A172 (cell line): ENCODE data around the gene AQP6. TPM values are rescaled to one million over a fixed set of nuclear protein-coding genes. Genes with fewer than 3 reads are reported as not detected.
"Not testable (repeated sequence)": the region's sequence is repeated elsewhere in the genome, so short reads cannot be mapped to it uniquely, and the experiment has no call there.

ENCODE experiments used
- DNase-seq: peaks from one replicate; pipeline ENCODE4 v3.0.0-alpha.2; 2015; ENCODE audit warnings: low spot score
- total RNA-seq: library from RNA; depleted of rRNA; stranded (reverse); fragments of >200 nt; shearing (Covaris generic); gene quantifications from 2 replicates; pipeline ENCODE4 v1.2.3, GENCODE V29; 2014

AQP6 gene
- total RNA-seq, 1 experiment from 2014 or later = not detected

DNA sequence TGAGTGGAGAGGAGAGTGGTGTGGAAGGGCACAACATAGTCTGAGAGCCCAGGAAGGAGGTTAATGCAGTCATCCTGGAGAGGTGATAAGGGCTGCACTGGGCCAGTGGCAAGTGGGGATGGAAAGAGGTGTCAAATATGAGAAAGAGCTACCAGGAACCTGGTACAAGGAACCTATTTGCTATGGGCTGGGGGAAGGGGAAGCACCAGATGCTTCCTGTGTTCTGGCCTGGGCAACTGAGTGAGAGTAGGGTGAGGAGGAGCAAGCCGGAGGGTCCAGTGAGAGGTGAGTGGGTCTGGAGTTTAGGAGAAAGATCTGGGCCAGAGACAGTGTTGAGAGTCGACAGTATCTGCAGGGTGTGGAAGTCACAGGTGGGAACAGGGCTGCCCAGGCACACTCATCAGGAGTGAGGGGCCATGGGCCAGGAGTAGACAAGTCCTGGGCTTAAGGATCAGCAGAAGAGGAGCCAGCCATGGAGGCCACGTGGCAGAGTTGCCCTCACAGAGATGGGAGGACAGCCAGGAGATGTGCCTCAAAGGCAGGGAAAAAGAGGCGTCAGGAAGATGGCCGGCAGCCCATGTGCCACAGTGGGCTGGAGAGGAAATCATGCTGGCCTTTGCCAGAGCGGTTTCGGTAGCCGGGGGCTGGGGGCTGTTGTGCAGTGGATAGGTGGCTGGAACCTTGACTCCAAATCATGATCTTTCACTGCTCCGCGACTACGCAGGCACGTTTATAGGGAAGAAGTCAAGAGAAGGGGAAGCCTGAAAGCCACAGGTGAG is 2.9 kb upstream of the AQP6 start:
- no peak for DNase-seq

DNA sequence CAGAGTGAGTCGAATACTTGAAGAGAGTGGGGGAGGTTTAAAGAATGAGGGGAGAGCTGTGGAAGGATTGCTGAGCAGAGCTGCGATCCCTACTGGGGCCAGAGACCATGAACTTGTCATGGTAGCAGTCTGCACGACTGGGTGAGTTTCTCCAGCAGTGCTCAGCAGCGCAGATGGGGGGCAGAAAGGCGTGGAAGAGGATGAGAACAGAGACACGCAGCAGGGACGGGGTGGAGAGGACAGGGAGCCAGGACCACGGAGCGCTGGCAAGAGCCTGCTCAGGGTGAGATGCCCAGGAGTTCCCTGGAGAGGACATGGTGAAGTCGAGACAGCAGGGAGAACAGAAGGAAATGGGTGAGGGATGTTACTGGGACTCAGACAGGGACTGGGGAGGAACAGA is 2.1 kb upstream of the AQP6 start:
- DNase-seq = no peak

DNA sequence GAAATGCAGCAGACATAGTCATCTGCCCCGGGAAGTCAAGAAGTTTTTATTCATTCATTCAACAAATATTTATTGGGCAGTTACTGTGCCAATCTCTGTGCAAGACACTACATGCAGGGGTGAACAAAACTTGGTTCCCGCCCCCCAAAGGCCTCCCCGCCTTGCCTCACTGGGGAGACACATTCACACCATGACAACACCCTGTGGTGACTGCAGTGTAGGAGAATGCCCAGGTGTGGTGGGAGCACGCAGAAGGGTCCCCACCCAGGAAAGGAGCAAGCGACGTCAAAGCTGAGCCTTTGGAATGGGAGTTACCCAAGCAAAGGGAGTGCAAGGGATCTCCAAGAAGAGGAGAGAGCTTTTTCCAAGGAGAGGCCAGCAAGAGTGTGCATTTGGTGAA is 1.6 kb upstream of the AQP6 start:
- no peak for DNase-seq

DNA sequence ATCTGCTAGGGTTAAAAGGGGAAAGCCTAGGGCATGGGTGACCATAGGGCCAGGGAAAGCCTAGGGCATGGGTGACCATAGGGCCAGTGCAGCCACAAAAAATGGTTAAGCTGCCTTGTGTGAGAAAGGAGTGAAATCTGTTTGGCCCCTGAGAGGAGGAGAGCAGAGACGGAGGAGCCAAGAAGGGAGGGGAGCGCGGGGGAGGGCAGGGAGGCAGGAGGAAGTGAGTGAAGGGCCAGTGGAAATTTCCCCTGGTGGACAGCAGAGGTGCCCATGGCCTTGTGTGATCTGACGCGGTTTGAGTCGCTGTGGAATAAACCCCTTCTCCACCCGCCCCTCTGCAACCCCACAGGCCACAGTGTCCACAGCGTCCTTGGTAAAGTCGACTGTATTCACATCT is 618 bp upstream of the AQP6 start:
- DNase-seq = no peak

DNA sequence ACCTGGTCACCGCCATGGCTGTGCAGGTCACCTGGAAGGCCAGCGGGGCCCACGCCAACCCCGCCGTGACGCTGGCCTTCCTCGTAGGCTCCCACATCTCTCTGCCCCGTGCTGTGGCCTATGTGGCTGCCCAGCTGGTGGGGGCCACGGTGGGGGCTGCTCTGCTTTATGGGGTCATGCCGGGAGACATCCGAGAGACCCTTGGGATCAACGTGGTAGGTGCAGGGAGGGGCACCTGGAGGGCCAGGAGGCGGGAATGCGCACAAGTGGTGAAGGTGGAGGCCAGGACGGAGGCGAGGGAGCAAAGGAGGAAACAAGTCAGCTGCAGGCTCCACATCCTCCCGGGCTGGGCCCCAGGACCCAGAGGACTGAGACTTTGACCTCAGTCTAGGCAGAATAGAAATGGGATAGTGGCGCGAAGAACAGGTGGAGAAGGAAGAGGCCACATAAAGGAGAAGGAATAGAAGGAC is 649 bp downstream of the AQP6 start:
- DNase-seq = no peak

DNA sequence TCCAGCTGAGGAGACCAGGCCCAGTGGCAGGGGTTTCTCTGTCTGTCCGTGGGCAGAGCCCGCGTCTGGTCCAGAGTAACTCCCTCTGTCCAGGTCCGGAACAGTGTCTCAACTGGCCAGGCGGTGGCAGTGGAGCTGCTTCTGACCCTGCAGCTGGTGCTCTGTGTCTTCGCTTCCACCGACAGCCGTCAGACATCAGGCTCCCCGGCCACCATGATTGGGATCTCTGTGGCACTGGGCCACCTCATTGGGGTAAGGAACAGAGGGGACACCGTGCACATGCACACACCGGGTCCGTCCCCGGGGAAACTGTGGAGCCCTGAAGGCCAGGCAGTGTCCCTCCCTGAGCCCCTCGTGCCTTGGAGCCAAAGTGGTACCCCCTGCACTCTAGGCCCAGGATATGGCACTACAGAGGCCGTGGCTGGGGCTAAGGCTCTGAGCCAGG is 1.5 kb downstream of the AQP6 start:
- DNase-seq = no peak

DNA sequence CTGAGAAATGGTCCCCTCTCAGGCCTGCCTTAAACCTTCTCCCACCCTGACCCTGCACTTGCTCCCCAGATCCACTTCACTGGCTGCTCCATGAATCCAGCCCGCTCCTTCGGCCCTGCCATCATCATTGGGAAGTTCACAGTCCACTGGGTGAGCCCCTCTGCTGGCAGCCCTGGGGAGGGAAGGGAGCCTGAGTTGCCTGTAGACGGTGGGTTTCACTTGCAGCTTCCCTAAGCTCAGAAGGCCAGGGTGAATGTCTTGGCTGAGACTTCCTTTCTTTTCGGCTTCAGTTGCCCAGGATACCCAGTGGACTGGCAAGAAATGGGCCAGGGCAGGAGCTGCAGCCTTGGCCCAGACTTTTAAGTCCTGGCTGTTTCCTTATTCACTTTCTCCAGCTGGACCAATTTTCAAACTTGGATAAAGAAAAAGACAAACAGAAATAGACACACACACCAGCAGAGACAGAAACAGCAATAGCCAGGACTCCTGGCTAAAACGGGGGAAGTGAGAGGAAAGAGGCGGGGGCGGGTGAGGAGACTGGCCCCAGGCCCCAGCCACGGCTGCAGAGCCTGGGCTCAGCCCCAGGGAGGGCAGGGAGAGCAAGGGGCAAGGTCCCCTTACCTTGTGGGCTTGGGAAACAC is 2.0 kb downstream of the AQP6 start:
- DNase-seq = no peak

DNA sequence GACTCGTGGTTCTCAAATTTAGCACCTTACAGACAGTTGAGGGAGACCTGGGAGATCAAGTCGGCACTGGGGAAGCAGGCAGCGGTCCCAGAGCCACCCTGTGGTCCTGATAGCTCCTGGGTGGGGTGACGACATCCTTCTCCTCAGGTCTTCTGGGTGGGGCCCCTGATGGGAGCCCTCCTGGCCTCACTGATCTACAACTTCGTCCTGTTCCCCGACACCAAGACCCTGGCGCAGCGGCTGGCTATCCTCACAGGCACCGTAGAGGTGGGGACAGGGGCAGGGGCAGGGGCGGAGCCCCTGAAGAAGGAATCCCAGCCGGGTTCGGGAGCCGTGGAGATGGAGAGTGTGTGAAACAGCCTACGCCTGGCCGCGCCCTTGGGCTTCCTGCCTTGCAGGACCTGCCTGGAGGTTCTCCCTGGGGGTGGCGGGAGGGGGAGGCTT is 2.6 kb downstream of the AQP6 start:
- no peak for DNase-seq

DNA sequence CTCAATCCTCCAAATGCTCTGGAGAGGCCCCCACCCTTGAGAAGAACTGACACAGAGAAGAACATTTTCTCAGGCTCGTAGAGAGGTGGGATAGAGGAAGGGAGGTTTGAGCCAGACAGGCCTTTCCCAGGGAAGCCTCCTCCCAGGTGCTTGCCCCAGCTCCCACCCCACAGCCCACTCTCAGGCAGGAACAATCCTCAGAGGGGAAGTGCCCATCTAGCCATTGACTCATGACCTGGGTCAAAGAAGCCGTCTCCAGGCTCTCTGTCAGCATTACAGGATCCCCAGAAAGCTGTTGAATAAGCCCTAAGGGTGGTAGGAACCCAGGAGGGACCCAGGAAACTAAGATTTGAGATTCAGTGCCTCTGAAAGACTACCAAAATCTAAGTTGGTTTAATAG is 3.8 kb downstream of the AQP6 start:
- DNase-seq = no peak

DNA sequence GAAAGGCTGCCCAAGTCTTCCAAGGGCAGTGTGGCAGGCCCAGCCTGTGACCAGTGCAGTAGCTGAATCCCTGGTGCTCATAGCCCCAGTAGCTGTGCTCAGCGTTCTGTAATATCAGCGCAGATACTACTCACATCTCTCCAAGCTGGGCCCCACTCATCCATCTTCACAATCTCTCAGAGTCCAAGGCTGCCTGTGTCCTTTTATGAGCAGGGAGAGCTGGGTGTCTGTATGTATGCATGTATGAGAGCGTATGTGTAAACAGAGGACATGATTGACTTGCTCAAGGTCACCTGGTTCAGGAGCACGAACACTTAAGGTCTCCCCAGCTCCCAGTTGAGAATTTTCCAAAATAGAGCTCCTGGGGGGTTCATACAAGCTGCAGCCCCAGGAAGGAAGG is 5.4 kb downstream of the AQP6 start:
- no peak for DNase-seq

DNA sequence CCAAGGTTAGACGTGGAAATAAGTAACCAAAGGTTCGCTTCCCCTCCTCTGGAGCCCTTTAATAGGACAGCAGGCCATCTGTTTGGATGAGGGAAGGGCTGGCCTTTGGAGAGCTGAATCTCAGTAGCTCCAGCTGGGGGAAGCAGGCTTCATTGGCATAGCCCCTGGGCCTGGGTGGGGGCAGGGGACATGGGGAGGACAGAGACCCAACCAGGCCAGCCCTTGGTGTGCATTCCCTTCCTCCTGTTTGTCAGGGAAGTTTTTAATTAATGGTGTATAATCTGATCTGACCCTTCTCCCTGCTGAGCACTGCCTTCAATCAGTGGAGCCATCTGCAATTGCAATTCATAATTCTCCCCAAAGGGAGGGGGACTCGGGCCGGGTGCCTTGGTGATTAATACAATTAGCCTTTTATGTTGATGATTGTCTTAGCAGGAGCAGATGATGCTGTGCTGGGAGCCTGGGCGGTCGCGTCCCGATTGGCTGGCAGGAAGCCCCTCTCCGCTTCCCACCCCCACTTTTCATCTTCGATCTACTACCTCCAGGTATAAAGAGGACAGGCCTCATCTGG is 6.4 kb downstream of the AQP6 start:
- no peak for DNase-seq

DNA sequence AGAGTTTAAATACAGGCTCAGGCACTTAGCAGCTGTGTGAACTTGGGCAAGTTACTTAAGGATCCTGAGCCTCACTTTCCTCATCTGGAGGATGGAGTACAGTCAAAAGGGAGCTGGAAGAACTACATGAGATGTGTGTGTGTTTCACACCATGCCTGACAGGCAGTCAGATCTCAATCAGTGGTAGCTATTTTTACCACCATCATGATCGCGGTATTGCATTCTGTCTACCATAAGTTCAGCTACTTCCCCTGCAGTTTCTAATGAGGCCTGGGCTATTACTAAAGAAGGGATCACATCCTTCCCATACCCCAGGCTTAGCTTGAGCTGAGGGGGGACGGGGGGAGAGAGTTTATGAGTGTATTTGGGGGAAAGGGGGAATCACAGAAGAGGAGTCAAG is 7.0 kb downstream of the AQP6 start:
- no peak for DNase-seq

DNA sequence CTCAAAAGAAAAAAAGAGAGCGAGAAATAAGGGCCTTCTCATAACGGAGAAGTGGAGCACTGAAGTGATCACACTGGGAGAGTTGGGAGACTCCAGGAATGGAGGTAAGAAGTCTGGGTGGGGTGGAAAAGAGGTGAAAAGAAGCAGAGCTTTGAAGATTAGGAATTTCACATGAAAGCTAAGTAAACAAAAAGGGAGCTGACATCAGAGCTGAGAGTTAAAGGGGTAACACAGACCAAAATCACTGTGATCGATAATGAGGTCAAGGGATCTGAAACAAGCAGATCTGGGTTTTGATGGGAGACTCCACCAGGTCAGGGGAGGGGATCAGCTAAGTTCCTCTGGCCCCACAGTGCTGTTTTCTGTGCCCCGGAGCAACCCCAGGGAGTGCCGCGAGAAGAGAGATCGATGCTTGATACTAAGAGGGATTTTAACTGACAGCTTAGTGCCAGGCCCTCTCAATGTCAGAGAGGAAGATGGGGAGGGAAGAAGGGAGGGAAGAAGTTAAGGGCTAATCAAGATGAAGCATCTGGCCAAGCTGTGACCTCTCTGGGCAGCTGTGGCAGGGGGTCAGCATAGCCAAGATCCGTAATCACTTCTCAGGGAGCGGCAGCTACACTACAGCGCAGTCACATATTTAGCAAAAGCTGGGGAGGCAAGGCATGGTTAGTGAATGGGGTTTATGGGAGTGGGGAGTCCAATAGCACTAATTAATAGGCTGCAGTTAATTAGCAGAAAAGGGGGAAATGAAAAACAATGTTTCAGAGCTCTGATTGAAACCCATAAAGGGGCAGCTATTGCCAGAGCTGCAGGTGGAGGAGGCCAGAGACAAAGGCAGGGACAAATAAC is 8.0 kb downstream of the AQP6 start:
- no peak for DNase-seq

DNA sequence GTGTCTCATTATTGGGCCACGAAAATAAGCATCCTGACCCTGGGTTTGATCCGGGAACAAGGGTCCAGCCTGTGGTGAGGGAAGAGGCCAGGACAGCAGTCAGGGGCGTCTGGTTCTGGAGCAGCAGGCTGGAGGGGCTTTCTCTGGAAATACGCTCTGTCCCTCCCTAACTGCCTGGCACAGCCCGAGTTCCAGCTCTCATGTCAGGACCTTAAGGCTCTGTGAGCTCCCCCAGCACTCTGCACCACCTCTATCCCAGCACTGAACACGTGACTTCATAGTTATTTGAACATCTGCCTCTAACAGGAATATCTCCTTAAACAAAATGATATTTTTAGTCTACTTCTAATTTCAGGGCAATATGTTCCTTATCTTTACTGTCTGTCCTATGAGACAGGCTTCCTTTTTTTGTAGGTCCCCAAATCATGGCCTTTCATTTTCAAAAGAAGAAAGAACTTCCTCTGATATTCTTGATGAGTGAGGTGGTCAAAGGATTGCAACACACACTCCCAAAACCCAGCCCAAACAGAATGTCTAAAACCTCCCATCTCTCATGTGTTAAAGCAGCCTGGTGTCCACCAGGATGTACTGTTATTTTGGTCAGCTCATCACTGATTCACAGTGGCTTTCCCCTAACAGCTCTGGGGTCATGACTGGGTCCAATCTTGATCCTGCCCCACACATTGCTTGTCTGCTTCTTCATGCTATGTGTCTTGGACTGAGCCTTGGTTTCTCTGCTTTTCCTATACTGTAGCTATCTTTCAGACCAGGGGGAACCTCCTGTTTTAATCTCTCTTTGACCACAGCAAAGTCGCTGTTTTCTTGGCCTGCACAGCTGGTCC is 9.7 kb downstream of the AQP6 start:
- no peak for DNase-seq

DNA sequence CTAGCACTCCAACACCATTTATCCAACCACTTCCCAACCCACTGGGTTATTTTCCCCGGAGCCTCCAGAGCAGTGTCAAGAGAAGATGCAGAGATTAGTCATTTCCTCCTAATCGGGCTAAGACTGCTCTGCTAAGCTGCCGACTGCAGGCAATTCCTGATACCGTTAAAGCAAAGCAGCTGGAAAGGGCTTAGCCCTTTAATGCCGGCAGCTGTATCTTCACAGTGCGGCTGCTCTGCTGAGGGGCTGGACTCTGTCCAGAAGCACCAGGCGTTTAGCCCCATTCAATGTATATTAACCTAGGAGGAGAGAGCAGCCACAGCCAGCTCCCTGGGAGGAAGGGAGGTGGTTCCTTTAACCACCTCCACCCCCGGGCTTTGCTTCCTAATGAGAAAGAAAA is 11.1 kb downstream of the AQP6 start:
- peak; percentile 86 for DNase-seq

DNA sequence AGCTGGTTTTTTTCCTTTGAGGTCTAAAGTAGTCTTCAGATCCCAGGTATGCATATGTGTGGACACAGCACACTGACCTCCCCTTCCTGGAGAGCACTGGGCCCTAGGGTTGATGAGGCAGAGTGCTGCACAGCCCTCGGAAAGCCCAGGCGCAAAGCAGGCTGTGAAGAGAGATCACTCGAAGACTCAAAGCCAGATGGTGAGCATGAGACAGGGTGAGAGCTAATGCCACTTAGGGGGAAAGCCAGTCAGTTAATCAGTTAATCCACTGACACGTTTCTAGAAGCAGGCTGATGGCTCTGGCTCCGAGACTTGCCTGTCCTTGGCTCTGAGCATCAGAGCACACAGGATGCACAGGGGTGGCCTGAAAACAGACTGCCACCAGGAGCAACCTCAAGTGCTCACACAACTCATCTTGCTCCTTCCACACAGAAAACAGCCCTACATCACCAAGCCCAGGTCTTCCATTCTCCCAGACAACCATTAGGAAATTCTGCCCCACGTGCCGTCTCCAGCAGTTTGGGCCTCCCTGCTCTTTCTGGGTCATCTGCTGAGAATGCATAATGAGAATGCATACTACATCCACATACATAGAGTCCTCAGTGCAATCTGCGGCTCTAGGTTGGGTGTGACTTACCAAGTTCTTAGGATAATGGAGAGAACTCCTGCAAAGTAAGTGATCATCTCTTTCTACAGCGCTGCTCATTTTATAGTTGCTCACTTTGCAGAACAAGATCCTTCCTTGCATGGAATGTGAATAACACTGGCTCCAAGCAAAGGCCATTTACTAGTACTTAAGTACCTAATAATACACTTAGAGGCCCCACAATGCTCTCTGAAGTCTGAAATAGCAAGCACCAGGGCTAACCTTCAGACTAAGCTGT is 12.0 kb downstream of the AQP6 start:
- no peak for DNase-seq

DNA sequence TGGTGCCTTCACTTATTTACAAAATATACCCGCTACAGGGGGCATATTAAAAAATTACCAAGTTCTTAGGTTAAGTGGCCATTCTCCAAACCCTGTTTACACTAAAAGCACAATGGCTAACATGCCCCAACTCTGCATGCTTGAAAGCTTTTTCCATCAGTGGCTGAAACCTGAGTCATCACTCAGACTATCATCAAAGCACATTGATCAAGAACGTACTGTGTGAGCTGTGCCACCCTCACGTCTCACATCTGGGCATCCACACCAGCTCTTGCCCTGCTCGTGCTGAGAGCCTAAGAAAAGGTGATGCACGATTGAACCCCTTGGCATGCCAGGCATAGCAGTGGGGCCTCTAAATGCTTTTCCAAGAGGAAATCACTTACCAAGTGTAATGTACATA is 13.2 kb downstream of the AQP6 start:
- no peak for DNase-seq

DNA sequence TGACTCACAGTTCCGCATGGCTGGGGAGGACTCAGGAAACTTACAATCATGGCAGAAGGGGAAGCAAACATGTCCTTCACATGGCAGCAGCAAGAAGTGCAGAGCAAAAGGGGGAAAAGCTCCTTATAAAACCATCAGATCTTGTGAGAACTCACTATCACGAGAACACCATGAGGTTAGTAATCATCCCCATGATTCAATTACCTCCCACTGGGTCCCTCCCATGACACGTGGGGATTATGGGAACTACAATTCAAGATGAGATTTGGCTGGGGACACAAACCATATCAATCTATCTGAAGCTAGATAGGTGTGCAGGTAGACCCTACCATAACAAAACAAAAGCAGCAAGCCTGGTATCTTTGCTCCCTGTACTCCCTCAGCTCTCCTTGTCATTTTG is 13.7 kb downstream of the AQP6 start:
- DNase-seq = not testable (repeated sequence)

DNA sequence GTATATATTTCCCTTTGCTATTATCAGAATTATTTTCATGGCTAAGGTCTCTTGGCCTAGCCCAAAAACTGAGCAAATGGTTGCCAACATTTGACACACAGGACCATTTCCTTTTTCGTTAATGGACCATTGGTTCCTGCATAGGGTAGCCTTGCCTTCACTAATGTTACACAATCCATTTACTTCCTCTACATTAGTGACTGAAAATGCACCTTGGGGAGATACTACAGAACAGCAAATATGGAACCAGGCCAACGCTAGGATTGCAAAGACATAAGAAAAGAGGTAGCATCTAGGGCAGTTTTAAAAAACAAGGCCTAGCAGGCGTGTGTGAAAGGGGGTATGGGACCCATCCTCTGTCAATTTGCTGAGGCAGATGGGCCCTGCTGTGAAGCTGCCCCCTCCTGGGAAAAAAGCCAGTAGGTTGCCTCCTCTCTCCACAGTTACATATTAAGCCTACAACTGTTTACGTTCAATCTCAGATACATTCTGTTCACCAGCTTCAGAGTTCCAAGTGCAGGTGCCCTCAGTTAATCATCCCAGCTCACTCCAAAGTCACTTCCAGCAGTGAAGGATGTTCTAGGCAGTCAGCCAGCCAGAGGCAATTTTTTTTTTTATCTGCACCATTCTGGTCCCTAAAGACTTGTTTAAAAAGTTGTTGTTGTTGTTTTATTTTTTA is 15.0 kb downstream of the AQP6 start:
- no peak for DNase-seq

DNA sequence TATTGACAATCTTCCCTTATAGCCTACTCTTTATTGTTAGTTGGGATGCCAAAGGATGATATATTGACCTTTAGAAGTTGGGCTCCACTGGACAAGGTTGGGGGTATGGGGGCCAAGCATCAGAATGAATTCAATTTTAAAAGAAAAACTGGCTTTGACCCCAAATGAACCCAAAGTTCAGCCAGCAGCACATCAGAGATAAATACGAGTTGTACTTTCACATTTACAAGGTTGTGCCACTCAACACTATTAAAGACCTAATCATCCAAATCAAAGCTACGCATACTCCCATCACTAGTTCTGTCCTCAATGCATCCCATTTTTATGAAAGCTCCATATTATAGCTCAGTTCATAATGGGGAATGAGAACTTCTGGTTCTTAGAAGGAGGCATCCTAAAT is 16.7 kb downstream of the AQP6 start:
- DNase-seq = not testable (repeated sequence)
